Progenitor cell of endocrine pancreas (in vitro differentiated cells): ENCODE results near the gene PIGP. TPM values are rescaled to one million over a fixed set of nuclear protein-coding genes. Genes with fewer than 3 reads are reported as not detected.
"Not testable (repeated sequence)": the region's sequence is repeated elsewhere in the genome, so short reads cannot be mapped to it uniquely, and the experiment has no call there.

ENCODE experiments used
- DNase-seq: peaks from one replicate; pipeline ENCODE4 v3.0.0; 2021; ENCODE audit warnings: low spot score; ENCODE audit not compliant: unreplicated experiment
- H3K27ac Mint-ChIP-seq: 2 replicates; pipeline ENCODE4 v1.8.0; 2021; ENCODE audit warnings: mild to moderate bottlenecking, moderate library complexity, mixed read lengths
- H3K27me3 Mint-ChIP-seq: 2 replicates; pipeline ENCODE4 v1.8.0; 2021; ENCODE audit warnings: mixed read lengths
- H3K36me3 Mint-ChIP-seq: 2 replicates; pipeline ENCODE4 v1.8.0; 2022; ENCODE audit warnings: mixed read lengths; ENCODE audit not compliant: insufficient read depth
- H3K4me1 Mint-ChIP-seq: 2 replicates; pipeline ENCODE4 v1.8.0; 2021; ENCODE audit warnings: low read depth, mixed read lengths
- H3K4me3 Mint-ChIP-seq: 2 replicates; pipeline ENCODE4 v1.8.0; 2021; ENCODE audit warnings: low read depth, mild to moderate bottlenecking, moderate library complexity, mixed read lengths
- H3K9me3 Mint-ChIP-seq: 2 replicates; pipeline ENCODE4 v1.8.0; 2021; ENCODE audit warnings: low read depth, mixed read lengths
- CTCF ChIP-seq: fragments of 200-600 bp; sonication (generic); IDR thresholded peaks from one replicate; pipeline ENCODE4 v1.5.0; 2021; ENCODE audit warnings: antibody characterized with exemption, mild to moderate bottlenecking; ENCODE audit not compliant: unreplicated experiment
- total RNA-seq: library from RNA; stranded (reverse); gene quantifications from 2 replicates; pipeline ENCODE4 v1.2.1, GENCODE V29; 2021

Gene PIGP
- total RNA-seq, 1 donor from 2014 or later, result 17.8 TPM

DNA sequence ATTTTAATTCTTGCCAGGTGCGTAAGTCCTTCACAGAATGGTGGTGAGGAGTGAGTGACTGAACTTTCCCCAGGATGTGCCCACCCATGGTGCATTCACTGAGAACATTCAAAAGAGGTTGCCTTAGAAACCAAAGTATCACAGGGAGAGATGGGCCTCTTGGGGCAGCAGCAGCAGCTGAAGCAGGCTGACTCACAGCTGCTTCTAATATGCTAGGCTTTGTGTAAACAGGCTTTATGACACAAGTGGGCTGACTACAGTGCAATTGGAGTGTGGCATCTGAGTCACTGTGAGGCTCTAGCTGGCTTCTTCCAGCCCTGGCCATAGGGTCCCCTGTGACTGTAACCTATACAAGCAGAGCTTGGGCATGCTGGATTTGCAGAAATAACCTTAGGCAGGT is 12.6 kb downstream of the PIGP start:
- Mint-ChIP-seq H3K4me3 (no peak overlapping the region), H3K27me3 (no peaks in the 10 kb centered on the region), H3K4me1 (peaks cover 4% of the 10 kb centered on the region), H3K36me3 (peaks cover 10% of the 10 kb centered on the region), H3K9me3 (peaks cover 4% of the 10 kb centered on the region), H3K27ac (peak overlapping the region; percentile 51)
- no peak for TF ChIP-seq CTCF
- no peak for DNase-seq

GRCh38 chr21:37059181-37059580 is 13.7 kb downstream of the PIGP start:
- Mint-ChIP-seq H3K9me3 (peaks cover 4% of the 10 kb centered on the region), H3K4me1 (peaks cover 7% of the 10 kb centered on the region), H3K27ac (peak overlapping the region; percentile 39), H3K4me3 (no peak overlapping the region), H3K27me3 (no peaks in the 10 kb centered on the region), H3K36me3 (peaks cover 10% of the 10 kb centered on the region)
- DNase-seq, result no peak
- no peak for TF ChIP-seq CTCF

DNA sequence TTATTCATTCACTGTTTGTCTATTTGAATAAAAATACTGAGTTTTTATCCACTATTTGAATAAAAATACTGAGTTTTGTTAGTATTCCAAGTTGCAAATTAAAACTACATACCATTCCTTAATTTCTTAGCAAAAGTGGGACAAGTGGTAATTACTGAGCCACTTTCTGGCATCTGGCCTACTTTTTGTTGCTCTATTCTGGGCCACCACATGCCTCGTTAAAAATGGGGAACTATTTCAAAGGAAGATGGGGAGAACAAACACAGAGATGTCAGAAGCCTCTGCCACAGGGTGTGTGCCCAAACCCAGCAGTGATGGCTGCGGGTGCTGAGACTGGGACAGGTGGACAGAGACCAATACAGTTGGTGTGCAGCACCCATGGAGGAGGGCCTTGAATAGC is 14.6 kb downstream of the PIGP start:
- Mint-ChIP-seq H3K27me3 (no peaks in the 10 kb centered on the region), H3K4me1 (peaks cover 7% of the 10 kb centered on the region), H3K27ac (no peak overlapping the region), H3K36me3 (peaks cover 10% of the 10 kb centered on the region), H3K9me3 (peaks cover 4% of the 10 kb centered on the region), H3K4me3 (no peak overlapping the region)
- DNase-seq, result no peak
- TF ChIP-seq CTCF, result no peak

GRCh38 chr21:37057614-37058013 is 15.3 kb downstream of the PIGP start:
- no peak for TF ChIP-seq CTCF
- no peak for DNase-seq
- H3K27me3 Mint-ChIP-seq, result no peaks in the 10 kb centered on the region

GRCh38 chr21:37055271-37055855 is 17.5 kb downstream of the PIGP start:
- no peak overlapping the region for H3K27ac Mint-ChIP-seq
- TF ChIP-seq CTCF, result no peak
- peaks cover 17% of the 10 kb centered on the region for H3K36me3 Mint-ChIP-seq
- H3K4me3 Mint-ChIP-seq, result no peak overlapping the region
- peaks cover 6% of the 10 kb centered on the region for H3K4me1 Mint-ChIP-seq
- DNase-seq, result no peak
- peaks cover 8% of the 10 kb centered on the region for H3K9me3 Mint-ChIP-seq
- no peaks in the 10 kb centered on the region for H3K27me3 Mint-ChIP-seq

More at GRCh38 chr21:37057614-37058013, 15.3 kb downstream of the PIGP start:
- Mint-ChIP-seq H3K4me3 (no peak overlapping the region), H3K27ac (no peak overlapping the region), H3K4me1 (peaks cover 7% of the 10 kb centered on the region), H3K9me3 (peaks cover 4% of the 10 kb centered on the region), H3K36me3 (peaks cover 10% of the 10 kb centered on the region)

DNA sequence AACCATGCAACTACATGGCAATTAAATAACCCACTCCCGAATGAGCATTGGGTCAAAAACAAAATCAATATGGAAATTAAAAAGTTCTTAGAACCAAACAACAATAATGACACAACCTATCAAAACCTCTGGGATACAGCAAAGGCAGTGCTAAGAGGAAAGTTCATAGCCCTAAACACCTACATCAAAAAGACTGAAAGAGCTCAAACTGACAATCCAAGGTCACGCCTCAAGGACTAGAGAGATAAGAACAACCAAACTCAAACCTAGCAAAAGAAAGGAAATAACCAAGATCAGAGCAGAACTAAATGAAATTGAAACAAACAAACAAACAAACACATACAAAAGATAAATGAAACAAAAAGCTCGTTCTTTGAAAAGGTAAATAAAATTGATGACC is 23.1 kb downstream of the PIGP start:
- H3K27me3 Mint-ChIP-seq, DNase-seq, H3K4me3 Mint-ChIP-seq: not testable (repeated sequence)
- Mint-ChIP-seq H3K36me3 (peaks cover 35% of the 10 kb centered on the region), H3K9me3 (peaks cover 31% of the 10 kb centered on the region), H3K4me1 (peaks cover 13% of the 10 kb centered on the region), H3K27ac (peak overlapping the region; percentile 12)
